Lung (tissue), 12 donors: Measurements from ENCODE around the gene SPG7. TPM values are rescaled to one million over a fixed set of nuclear protein-coding genes. Genes with fewer than 3 reads are reported as not detected.
A peak's percentile ranks its signal among the peaks of the same experiment; 100 is the strongest.

Source experiments
- ATAC-seq: fragments of 200-7000 bp; cut with Tn5 transposase; one replicate; pipeline ENCODE4 v1.9.1; 2020; ENCODE audit warnings: moderate number of reproducible peaks; ENCODE audit not compliant: insufficient read depth, low FRiP score
- DNase-seq, 3 donors: peaks; one replicate each; pipeline ENCODE4 v3.0.0-alpha.2; 2013 to 2017
- H3K27ac ChIP-seq, 2 donors: one replicate each; pipeline ENCODE4 v1.5.1; 2013; ENCODE audit warnings: mild to moderate bottlenecking in 2 of 2, moderate library complexity in 2 of 2, control low read depth in 1 of 2, inconsistent platforms in 1 of 2, low read depth in 1 of 2, low read length in 1 of 2
- H3K27me3 ChIP-seq, 3 donors: one replicate each; pipeline ENCODE4 v1.5.1; 2013; ENCODE audit warnings: low read length in 2 of 3; ENCODE audit not compliant: control insufficient read depth in 3 of 3, insufficient read depth in 3 of 3
- H3K36me3 ChIP-seq, 4 donors: one replicate each; pipeline ENCODE4 v1.5.1; 2013; ENCODE audit warnings: low read length in 4 of 4, mild to moderate bottlenecking in 1 of 4, moderate library complexity in 1 of 4; ENCODE audit not compliant: control insufficient read depth in 4 of 4, insufficient read depth in 4 of 4
- H3K4me1 ChIP-seq, 5 donors: one replicate each; pipeline ENCODE4 v1.5.1; 2013; ENCODE audit warnings: low read length in 5 of 5, mild to moderate bottlenecking in 2 of 5, moderate library complexity in 1 of 5; ENCODE audit not compliant: control insufficient read depth in 5 of 5, insufficient read depth in 5 of 5
- H3K4me3 ChIP-seq: one replicate; pipeline ENCODE4 v1.5.1; 2013; ENCODE audit warnings: mild to moderate bottlenecking, control low read depth, moderate library complexity
- H3K9ac ChIP-seq, 2 donors: one replicate each; pipeline ENCODE4 v1.5.1; 2013; ENCODE audit warnings: low read length in 2 of 2, control low read depth in 1 of 2; ENCODE audit not compliant: insufficient read depth in 1 of 2
- H3K9me3 ChIP-seq, 4 donors: one replicate each; pipeline ENCODE4 v1.5.1; 2013; ENCODE audit warnings: low read length in 3 of 4, mild to moderate bottlenecking in 1 of 4, moderate library complexity in 1 of 4; ENCODE audit not compliant: control insufficient read depth in 4 of 4, insufficient read depth in 3 of 4
- WGBS, 2 donors: extraction: QIAGEN DNeasy Blood & Tissue Kit; methylation state at CpG; one replicate each; pipeline ENCODE4 v1.1.7; 2013; 5-methylcytosine and 5-hydroxymethylcytosine counted together
- polyA plus RNA-seq, 2 donors: library from polyadenylated mRNA; stranded (reverse); fragments of 200-250 nt; gene quantifications; one replicate each; pipeline ENCODE4 v1.2.1, GENCODE V29; 2013
- total RNA-seq, 2 donors: library from RNA; depleted of rRNA in 1 of 2; stranded (reverse); fragments of >200 nt in 1 of 2; gene quantifications; one replicate each; pipeline ENCODE4 v1.2.1, GENCODE V29; 2014 to 2021
- TF ChIP-seq, protein P1 (sequence below): IDR thresholded peaks from 2 replicates; pipeline ENCODE4 v1.5.1; 2012; ENCODE audit warnings: mild to moderate bottlenecking; ENCODE audit errors: control extremely low read depth, extremely low read depth
- donor health status: control.
- donor health status: control.
- donor health status: Bipolar disorder and iron deficiency.
- donor health status: healthy.
- donor health status: DM: yes; HTN: yes; CAD: no.

Gene SPG7
- total and polyA plus RNA-seq, 4 donors: 59.0 to 114 (median 95.4) TPM

DNA sequence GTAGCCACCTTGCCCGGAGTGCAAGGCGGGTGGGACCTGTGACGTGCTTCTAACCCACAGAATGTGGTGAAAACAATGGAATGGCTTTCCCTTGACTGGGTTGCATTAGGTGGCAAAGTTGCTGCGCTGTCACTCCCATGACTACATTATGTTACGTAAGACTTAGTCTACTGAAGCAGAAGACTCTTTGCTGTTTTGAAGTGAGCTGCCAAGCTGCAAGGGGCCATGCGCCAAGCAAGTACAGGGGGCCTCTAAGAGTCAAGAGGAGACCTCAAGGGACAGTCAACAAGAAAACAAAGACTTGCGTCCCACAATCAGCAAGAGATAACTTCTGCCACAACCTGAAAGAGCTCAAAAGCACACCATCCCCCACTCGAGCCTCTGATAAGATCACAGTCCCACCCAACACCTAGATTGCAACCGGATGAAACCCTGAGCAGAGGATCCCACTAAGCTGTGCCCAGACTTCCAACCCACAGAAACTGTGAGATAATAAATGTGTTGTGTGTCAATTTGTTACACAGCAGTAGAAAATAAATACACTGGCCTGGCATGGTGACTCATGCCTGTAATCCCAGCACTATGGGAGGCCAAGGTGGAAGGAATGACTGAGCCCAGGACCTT, 34.3 kb upstream of the SPG7 start:
- Histone ChIP-seq H3K27ac (peak overlapping the region in 1 of 2 donors; percentile 23), H3K4me3 (no peak overlapping the region), H3K9ac (no peak overlapping the region), H3K36me3 (no peaks in the 10 kb centered on the region), H3K9me3 (no peaks in the 10 kb centered on the region), H3K27me3 (no peaks in the 10 kb centered on the region), H3K4me1 (peaks cover 0 to 49% (median 7%) of the 10 kb centered on the region in 5 donors)
- TF ChIP-seq, protein P1, sequence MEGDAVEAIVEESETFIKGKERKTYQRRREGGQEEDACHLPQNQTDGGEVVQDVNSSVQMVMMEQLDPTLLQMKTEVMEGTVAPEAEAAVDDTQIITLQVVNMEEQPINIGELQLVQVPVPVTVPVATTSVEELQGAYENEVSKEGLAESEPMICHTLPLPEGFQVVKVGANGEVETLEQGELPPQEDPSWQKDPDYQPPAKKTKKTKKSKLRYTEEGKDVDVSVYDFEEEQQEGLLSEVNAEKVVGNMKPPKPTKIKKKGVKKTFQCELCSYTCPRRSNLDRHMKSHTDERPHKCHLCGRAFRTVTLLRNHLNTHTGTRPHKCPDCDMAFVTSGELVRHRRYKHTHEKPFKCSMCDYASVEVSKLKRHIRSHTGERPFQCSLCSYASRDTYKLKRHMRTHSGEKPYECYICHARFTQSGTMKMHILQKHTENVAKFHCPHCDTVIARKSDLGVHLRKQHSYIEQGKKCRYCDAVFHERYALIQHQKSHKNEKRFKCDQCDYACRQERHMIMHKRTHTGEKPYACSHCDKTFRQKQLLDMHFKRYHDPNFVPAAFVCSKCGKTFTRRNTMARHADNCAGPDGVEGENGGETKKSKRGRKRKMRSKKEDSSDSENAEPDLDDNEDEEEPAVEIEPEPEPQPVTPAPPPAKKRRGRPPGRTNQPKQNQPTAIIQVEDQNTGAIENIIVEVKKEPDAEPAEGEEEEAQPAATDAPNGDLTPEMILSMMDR: no peak
- WGBS, 2 donors: 53 to 74% methylated on average over 9 of the region's 9 CpGs
- no peak for ATAC-seq
- DNase-seq: no peak

DNA sequence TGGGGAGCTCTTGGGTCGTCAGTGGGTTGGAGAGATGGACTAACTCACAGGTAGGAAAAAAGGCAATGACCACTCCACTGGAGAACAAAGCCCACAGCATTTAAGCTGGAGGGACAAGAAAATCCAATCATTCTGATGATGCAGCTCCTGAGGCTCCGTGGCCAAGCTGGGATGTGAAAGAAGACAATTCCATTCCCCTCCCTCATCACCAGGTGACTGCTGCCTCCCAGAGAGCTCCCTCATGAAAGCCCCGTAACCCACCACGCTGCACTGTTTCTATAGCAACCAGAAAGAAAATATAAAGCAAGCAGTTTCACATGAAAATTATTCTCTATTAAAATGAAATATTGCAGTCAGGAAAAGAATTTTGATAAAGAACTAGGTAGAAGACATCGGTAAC, 33.1 kb upstream of the SPG7 start:
- DNase-seq (no peak), ATAC-seq (no peak)
- Histone ChIP-seq H3K4me1 (peaks cover 0 to 47% (median 7%) of the 10 kb centered on the region in 5 donors), H3K9me3 (no peaks in the 10 kb centered on the region), H3K4me3 (no peak overlapping the region), H3K36me3 (no peaks in the 10 kb centered on the region), H3K27ac (no peak overlapping the region), H3K9ac (no peak overlapping the region), H3K27me3 (no peaks in the 10 kb centered on the region)
- TF ChIP-seq, protein P1: no peak
- 82 to 88% methylated on average over 5 of the region's 5 CpGs for WGBS, 2 donors

DNA sequence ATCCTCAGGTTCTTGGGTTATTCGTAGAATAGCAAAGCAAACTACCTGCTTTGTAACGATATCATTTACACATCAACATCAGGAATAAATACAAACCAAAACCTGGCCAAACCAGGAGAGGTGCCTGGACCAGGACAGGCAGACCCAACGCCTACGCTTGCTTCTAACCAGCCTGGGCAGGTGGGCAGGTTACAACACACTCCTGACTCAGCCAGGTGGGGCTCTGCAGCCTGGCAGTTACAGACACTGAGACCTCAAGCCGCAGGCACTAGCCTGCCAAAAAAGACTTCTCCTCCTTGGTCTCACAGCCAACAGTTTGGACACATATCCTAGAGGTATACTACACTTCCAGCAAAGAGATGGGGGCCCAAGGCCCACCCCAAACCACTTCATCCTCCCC, 31.8 kb upstream of the SPG7 start:
- DNase-seq: no peak
- no peak overlapping the region for H3K9ac ChIP-seq

More for the DNA sequence above, 31.8 kb upstream of the SPG7 start:
- Histone ChIP-seq H3K36me3 (no peaks in the 10 kb centered on the region), H3K27ac (no peak overlapping the region), H3K4me3 (no peak overlapping the region), H3K27me3 (no peaks in the 10 kb centered on the region), H3K4me1 (peaks cover 1 to 41% (median 7%) of the 10 kb centered on the region in 5 donors), H3K9me3 (no peaks in the 10 kb centered on the region)
- TF ChIP-seq, protein P1: no peak
- WGBS, 2 donors: 77 to 83% methylated on average over 5 of the region's 5 CpGs
- no peak for ATAC-seq
